Naive B cell (primary cell): ENCODE measurements around the gene MBP. TPM values are rescaled to one million over a fixed set of nuclear protein-coding genes. Genes with fewer than 3 reads are reported as not detected.
A peak's percentile ranks its signal among the peaks of the same experiment; 100 is the strongest.

ENCODE experiments used
- ATAC-seq, 2 donors: fragments of 150-1000 bp; cut with Tn5 transposase; 2 replicates each; pipeline ENCODE4 v1.10.0; 2021; ENCODE audit warnings: low read depth in 2 of 2, mild to moderate bottlenecking in 2 of 2, moderate library complexity in 2 of 2
- DNase-seq: peaks from one replicate; pipeline ENCODE4 v3.0.0; 2022
- H3K27ac Mint-ChIP-seq, 6 donors: one replicate each; pipeline ENCODE4 v1.8.0; 2020 to 2022; ENCODE audit warnings: mild to moderate bottlenecking in 6 of 6, mixed read lengths in 6 of 6, moderate library complexity in 5 of 6, inconsistent platforms in 2 of 6
- H3K27me3 Mint-ChIP-seq, 3 donors: one replicate each; pipeline ENCODE4 v1.8.0; 2021 to 2022; ENCODE audit warnings: mixed read lengths in 3 of 3, mild to moderate bottlenecking in 1 of 3
- H3K36me3 Mint-ChIP-seq, 2 donors: one replicate each; pipeline ENCODE4 v1.8.0; 2020 to 2022; ENCODE audit warnings: mixed read lengths in 2 of 2, inconsistent platforms in 1 of 2, mild to moderate bottlenecking in 1 of 2
- H3K4me1 Mint-ChIP-seq, 3 donors: one replicate each; pipeline ENCODE4 v1.8.0; 2020 to 2022; ENCODE audit warnings: mixed read lengths in 3 of 3, inconsistent platforms in 1 of 3, mild to moderate bottlenecking in 1 of 3, moderate library complexity in 1 of 3
- H3K4me3 Mint-ChIP-seq, 8 donors: one replicate each; pipeline ENCODE4 v1.8.0; 2020 to 2022; ENCODE audit warnings: mild to moderate bottlenecking in 8 of 8, mixed read lengths in 8 of 8, moderate library complexity in 8 of 8, inconsistent platforms in 2 of 8
- H3K9me3 Mint-ChIP-seq, 7 donors: one replicate each; pipeline ENCODE4 v1.8.0; 2020 to 2022; ENCODE audit warnings: mixed read lengths in 7 of 7, mild to moderate bottlenecking in 5 of 7, inconsistent platforms in 2 of 7, moderate library complexity in 1 of 7
- polyA plus RNA-seq, 6 donors: library from polyadenylated mRNA; unstranded; fragments of 300-500 nt; fragmentation: Illumina TruSeq; gene quantifications; one replicate each; pipeline ENCODE4 v1.2.3, GENCODE V29; 2021; ENCODE audit warnings: low read depth in 6 of 6

Gene MBP
- polyA plus RNA-seq, 6 donors from 2014 or later, result 35.4 to 69.2 (median 66.6) TPM

DNA sequence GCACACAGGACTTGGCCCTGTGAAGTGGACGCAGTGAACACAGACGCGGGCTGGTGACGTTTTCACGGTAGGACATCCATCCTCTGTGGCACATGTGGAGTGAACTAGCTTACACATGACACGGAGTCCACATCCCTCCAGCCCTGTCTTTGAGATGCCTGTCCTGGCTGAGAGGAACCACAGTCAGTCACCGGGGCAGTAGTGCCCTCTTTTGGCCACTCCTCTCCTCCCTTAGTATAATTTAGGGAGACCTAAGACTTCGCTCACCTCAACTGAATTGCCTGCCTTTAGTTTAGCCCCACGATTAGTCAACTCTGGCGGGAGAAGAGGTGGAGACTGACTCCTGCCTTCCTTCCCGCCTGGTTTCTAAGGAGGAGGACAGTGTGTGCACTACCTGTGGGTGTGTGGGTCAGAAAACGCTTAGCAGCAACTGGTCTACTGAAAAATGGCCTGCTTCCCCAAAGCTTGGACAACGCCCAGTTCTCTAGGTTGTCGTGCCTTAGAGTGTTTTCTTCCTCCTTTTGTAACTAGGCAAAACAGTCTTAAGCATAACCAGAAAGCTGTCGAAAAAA is 70.6 kb downstream of the MBP start:
- Mint-ChIP-seq H3K4me3 (peak overlapping the region in 7 of 8 donors; percentile 10 to 80 (median 79)), H3K27me3 (no peaks in the 10 kb centered on the region), H3K36me3 (peaks cover 0 to 30% of the 10 kb centered on the region in 2 donors), H3K27ac (peak overlapping the region; percentile 98 to 100 (median 99)), H3K4me1 (peaks cover 49 to 87% (median 67%) of the 10 kb centered on the region in 3 donors), H3K9me3 (peaks cover 0 to 8% (median 0%) of the 10 kb centered on the region in 7 donors)
- peak; percentile 74 for DNase-seq
- ATAC-seq, result peak; percentile 57 to 64

DNA sequence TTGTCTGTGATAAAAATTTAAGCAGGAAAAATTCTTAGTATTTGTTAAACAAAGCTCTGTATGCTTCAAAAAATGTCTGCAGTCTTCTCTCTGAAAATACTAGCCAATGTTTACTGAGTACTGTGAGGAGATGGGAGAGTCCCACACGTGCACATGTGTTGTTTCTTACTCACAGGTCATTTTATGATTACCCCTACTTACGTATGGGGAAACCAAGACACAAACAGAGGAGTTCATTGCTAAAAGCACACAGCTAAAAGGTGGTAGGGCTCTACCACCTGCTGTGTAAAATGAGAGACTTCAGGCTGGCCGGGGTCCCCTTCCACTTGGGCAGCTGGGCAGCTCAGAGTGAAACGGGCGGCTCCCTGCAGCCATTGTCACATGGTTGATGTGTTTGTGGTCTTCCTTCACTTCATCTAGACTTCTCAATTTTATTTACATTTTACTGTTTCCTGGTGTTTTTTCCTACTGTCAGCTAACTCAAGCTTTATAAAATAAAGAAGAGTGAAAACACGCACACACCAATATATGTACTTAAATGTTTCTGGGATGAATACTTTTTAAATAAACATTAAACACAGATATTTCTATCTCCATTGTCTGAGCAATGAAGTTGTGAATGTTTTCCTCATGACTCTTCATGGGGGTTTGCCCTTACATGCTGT is 71.2 kb downstream of the MBP start:
- no peak for ATAC-seq
- Mint-ChIP-seq H3K27me3 (no peaks in the 10 kb centered on the region), H3K4me3 (peak overlapping the region in 6 of 8 donors; percentile 9 to 80 (median 74)), H3K36me3 (peaks cover 0 to 30% of the 10 kb centered on the region in 2 donors), H3K27ac (peak overlapping the region; percentile 98 to 100 (median 99)), H3K4me1 (peaks cover 56 to 88% (median 68%) of the 10 kb centered on the region in 3 donors), H3K9me3 (peaks cover 0 to 8% (median 0%) of the 10 kb centered on the region in 7 donors)
- no peak for DNase-seq

DNA sequence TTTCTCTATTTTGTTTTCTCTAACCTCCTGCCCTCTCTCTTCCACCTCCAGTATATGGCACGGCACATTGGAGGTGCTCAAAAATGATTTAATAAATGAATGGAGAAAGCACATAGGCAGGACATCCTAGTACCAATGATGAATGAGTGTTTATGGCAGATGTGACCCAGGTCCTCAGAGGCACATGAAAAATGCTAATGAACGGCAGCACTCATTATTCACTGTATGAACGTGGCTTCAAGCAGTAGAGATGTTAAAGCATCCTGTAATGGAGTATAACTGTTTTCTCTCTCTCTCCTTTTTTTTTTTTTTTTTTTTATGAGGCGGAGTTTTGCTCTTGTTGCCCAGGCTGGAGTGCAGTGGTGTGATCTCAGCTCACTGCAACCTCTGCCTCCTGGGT is 72.4 kb downstream of the MBP start:
- Mint-ChIP-seq H3K9me3 (peaks cover 0 to 4% (median 0%) of the 10 kb centered on the region in 7 donors), H3K27ac (peak overlapping the region in 4 of 6 donors; percentile 24 to 100 (median 82)), H3K4me1 (peaks cover 60 to 88% (median 73%) of the 10 kb centered on the region in 3 donors), H3K36me3 (peaks cover 0 to 20% of the 10 kb centered on the region in 2 donors), H3K27me3 (no peaks in the 10 kb centered on the region), H3K4me3 (no peak overlapping the region)
- no peak for ATAC-seq
- no peak for DNase-seq

DNA sequence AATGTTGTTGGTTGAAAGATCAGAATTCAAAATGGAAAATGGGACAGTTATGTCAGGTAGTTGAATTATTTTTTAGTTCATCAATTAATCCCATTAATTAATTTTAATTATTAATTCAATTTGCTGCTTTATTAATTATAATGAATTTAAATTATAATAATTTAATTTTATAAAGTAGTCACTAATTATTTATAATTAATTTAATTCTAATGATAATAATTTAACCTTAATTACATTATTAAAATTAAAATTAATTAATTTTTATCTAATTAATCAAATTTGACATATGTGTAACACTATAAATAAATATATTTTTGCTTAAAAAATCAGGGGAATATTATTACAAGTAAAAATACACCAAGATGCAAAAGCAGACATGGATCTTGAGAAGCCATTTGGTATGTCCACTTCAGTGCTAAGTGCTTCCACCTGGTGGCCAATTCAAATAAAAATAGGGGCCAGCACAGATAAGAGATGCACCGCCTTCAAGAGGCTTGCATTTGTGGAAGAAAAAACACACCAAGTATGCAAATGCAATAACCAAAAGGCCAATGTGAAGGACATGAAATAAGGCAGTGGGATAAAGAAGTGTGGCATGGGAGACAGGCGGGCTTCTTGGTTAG is 73.2 kb downstream of the MBP start:
- H3K27me3 Mint-ChIP-seq, result no peaks in the 10 kb centered on the region
- ATAC-seq (no peak), DNase-seq (peak; percentile 40)
- peaks cover 0 to 4% (median 0%) of the 10 kb centered on the region in 7 donors for H3K9me3 Mint-ChIP-seq
- peaks cover 0 to 17% of the 10 kb centered on the region in 2 donors for H3K36me3 Mint-ChIP-seq
- peaks cover 61 to 88% (median 77%) of the 10 kb centered on the region in 3 donors for H3K4me1 Mint-ChIP-seq
- peak overlapping the region in 5 of 6 donors; percentile 67 to 98 (median 76) for H3K27ac Mint-ChIP-seq
- H3K4me3 Mint-ChIP-seq, result peak overlapping the region in 3 of 8 donors; percentile 1 to 23 (median 3)

DNA sequence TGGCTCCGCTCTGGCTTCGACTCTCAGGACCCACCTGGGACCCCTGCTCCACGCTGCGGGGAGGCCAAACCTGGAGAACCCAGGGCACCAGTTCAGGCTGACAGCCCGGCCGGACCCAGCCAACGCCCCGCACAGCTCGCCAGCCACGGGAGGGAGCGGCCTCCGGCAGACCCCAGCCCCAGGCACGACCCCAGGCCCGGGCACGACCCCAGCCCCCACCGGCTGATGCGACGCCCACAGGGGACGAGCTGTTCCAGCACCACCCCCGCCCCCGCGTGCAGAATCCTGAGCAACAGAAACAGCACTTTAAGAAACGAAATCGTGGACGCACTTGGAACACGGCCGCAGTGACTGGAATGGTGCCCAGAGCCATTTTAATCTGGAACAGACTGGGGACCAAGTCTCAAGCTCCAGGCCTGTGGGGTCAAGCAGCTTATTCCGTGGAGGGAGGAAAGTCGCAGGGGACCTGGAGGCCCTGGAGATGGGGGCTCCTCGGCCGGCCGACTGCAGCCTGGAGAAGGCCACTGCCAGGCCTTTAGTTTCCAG is 74.2 kb downstream of the MBP start:
- H3K27ac Mint-ChIP-seq, result no peak overlapping the region
- no peak for ATAC-seq
- no peak overlapping the region for H3K4me3 Mint-ChIP-seq
- no peak for DNase-seq
- peaks cover 67 to 88% (median 77%) of the 10 kb centered on the region in 3 donors for H3K4me1 Mint-ChIP-seq
- H3K27me3 Mint-ChIP-seq, result no peaks in the 10 kb centered on the region
- H3K36me3 Mint-ChIP-seq, result peaks cover 0 to 7% of the 10 kb centered on the region in 2 donors
- peaks cover 0 to 4% (median 0%) of the 10 kb centered on the region in 7 donors for H3K9me3 Mint-ChIP-seq

DNA sequence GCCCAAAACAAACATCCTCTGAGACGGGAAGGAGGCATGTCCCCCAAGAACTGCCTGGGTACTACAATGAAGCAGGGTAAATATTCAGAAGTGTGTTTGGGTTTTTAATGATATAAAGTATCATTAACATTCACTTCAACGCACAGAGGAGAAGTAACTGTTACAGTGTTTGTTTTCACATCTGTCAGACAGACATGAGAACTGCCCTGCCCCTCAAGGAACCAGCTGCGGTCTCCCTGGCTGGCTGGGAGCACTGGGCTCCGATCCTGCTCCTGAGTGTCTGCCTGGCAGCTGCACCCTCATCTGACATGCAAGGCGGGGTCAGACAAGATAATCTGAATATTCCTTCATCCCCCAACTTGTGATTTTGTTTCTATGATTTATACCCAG is 75.6 kb downstream of the MBP start:
- peaks cover 62 to 85% (median 73%) of the 10 kb centered on the region in 3 donors for H3K4me1 Mint-ChIP-seq
- H3K27ac Mint-ChIP-seq, result peak overlapping the region; percentile 93 to 99 (median 98)
- H3K4me3 Mint-ChIP-seq, result peak overlapping the region; percentile 63 to 93 (median 82)
- DNase-seq (no peak), ATAC-seq (no peak)
- no peaks in the 10 kb centered on the region for H3K27me3 Mint-ChIP-seq
- H3K9me3 Mint-ChIP-seq, result no peaks in the 10 kb centered on the region
- H3K36me3 Mint-ChIP-seq, result no peaks in the 10 kb centered on the region

DNA sequence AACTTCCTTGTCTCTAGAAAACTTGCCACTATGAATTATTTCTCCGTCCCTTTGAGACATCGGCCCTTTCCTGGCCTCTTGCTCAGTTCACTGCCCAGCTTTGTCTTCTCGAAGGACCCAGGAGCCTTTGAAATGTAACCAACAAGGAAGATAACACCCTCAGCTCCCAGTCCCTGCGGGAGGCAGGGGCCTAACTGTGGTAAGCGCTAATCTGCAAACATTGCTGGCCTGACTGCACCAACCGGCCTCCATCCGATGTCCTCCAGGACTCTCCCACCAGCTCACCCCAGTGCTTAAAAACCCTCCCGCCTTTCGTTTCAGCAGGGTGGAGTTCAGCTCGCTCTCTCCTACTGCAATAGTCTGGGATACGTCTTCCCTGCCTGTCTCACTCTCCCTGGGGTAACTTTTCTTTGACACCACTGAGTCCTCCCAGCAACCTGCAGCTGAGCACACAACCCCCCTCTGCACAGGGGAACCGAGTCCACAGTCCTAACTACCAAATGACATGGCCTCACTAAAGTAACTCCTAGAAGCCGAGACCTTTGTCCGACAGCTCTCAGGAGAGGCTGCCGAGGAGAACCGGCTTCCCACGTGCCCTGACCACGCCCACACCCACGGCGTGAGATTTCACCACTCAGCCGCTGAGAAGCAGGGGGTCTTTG is 76.1 kb downstream of the MBP start:
- ATAC-seq, result no peak
- H3K4me1 Mint-ChIP-seq, result peaks cover 62 to 83% (median 73%) of the 10 kb centered on the region in 3 donors
- peaks cover 0 to 4% of the 10 kb centered on the region in 2 donors for H3K36me3 Mint-ChIP-seq
- H3K27me3 Mint-ChIP-seq, result no peaks in the 10 kb centered on the region
- peak overlapping the region; percentile 93 to 99 (median 98) for H3K27ac Mint-ChIP-seq
- no peaks in the 10 kb centered on the region for H3K9me3 Mint-ChIP-seq
- no peak for DNase-seq
- peak overlapping the region; percentile 63 to 93 (median 82) for H3K4me3 Mint-ChIP-seq

DNA sequence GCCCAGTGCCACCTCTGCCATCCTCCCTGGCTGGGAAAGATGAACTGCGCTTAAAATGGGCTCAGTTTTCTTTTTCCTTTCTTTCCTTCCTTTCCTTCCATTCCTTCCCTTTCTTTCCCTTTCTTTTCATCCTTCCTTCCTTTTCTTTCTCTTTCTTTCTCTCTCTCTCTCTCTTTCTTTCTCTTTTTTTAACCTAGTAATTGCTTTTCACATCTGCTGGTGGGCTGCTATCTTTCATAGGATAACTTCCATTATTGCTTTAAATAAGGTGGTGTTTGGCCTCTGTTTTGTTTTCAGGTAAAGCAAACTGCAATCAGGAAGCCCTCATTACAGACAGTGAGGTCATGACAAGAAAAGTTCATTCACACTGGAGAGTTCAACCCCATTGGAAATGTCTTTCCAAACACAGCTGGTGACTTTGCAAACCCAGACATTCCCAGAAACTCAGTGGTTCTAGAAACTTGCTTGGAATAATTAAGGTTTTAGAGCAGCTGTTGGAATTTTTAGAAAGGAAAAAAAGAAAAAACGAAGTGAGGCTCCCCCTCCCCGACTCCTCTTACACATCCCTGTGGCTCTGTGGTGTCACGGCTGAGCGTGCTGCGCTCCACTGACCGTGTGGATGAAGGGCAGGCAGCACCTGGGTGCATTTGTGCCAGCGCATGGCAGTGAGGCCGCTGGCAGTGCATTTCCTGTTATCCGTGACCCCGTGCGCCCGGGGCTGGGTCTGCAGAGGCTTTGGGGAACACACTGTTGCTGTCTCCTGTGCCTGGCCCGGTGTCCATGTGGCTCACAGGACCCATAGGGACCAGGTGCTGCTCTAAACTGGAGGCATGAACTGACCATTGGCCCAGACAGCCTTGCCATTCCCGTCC is 76.9 kb downstream of the MBP start:
- DNase-seq, result peak; percentile 60
- no peaks in the 10 kb centered on the region for H3K9me3 Mint-ChIP-seq
- peaks cover 58 to 79% (median 68%) of the 10 kb centered on the region in 3 donors for H3K4me1 Mint-ChIP-seq
- H3K27ac Mint-ChIP-seq, result peak overlapping the region; percentile 93 to 99 (median 98)
- H3K27me3 Mint-ChIP-seq, result no peaks in the 10 kb centered on the region
- peak overlapping the region; percentile 69 to 93 (median 83) for H3K4me3 Mint-ChIP-seq
- H3K36me3 Mint-ChIP-seq, result peaks cover 0 to 7% of the 10 kb centered on the region in 2 donors
- peak; percentile 18 to 32 for ATAC-seq

DNA sequence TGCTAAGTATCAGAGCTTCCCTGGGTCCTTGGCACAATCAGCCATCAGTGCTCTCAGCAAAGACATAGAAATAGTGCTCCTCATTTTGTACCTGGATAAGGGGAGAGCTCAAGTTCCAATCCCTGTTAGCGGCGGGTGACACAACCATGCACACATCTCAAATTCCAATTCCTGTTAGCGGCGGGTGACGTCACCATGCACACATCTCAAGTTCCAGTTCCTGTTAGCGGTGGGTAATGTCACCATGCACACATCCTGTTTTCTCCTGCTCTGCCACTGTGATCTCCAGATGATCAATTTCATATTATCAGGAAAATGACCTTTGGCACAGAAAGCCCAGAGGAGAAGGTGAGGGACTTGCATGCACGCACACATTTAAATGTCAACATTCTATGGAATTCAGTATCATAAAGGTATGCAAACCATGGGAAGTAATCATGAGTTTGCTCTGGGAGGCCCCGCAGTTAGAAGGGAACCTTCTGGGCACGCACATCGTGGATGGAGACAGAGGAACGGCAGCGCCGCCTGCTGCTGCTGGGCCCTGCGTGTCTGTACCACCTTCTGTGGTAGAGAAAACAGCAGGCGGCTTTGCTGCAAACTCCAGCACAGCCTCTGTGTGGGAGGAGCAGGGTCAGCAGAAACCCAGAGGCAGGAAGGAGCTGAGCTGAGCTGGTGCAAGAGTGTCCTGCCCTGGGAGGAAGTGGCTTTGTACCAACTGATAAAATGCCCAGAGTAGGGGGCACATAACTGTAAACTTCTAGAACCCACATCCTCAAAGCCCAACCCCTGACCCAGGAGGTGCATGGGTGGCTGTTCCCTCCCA is 77.8 kb downstream of the MBP start:
- no peaks in the 10 kb centered on the region for H3K27me3 Mint-ChIP-seq
- H3K9me3 Mint-ChIP-seq, result no peaks in the 10 kb centered on the region
- H3K4me3 Mint-ChIP-seq, result peak overlapping the region; percentile 69 to 93 (median 83)
- peaks cover 54 to 70% (median 64%) of the 10 kb centered on the region in 3 donors for H3K4me1 Mint-ChIP-seq
- ATAC-seq (peak; percentile 71 to 77), DNase-seq (peak; percentile 82)
- peak overlapping the region; percentile 87 to 99 (median 98) for H3K27ac Mint-ChIP-seq
- peaks cover 0 to 7% of the 10 kb centered on the region in 2 donors for H3K36me3 Mint-ChIP-seq

DNA sequence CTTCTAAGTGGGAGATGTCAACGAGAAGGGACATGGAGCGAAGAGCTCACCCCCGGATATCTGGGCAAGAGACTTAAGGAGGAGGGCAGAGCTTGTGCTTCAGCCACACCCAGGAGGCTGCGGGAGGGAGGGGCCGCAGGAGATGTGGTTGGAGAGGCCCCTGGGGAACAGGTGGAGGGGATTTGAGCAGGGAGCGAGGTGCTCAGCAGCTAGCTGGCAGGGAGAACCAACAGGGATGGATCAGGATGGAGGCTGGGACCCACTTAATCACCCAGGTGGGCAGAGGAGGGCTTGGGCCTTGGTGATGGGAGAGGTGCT is 78.3 kb downstream of the MBP start:
- Mint-ChIP-seq H3K27me3 (no peaks in the 10 kb centered on the region), H3K36me3 (peaks cover 0 to 7% of the 10 kb centered on the region in 2 donors), H3K4me3 (peak overlapping the region; percentile 69 to 93 (median 83)), H3K27ac (peak overlapping the region; percentile 87 to 99 (median 98)), H3K4me1 (peaks cover 51 to 67% (median 60%) of the 10 kb centered on the region in 3 donors), H3K9me3 (no peaks in the 10 kb centered on the region)
- DNase-seq, result no peak
- ATAC-seq, result no peak

DNA sequence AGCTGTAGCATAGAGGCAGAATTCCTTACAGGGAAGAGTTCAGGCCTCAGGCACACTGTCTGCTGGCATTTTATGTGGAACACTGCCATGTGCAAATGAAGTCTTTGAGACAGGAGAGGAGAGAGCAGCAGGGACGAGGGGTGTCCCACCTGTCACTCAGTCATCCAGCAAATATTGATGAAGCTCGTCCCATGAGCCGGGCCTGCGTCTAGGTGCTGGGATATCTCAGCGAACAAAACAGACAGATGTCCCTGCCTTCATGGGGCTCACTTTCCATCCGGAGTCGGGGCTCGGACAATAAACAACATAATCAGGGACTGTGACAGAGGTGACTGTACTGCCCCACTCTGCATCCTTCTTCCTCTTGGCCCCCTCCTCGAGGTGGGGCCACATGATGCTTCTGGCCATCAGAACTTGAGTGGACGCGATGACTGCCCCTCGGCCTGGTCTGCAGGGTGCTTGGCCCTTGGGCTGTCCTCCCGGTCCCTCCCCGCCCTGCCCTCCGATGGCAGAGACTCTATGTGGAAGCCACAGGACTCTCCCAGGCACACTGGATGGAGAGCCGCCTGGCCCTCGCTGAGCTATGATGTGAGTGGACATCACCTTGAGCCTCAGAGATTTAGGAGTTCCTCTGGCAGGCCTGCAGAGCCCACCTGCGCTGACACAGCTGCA is 78.8 kb downstream of the MBP start:
- ATAC-seq, result no peak
- H3K4me1 Mint-ChIP-seq, result peaks cover 51 to 63% (median 60%) of the 10 kb centered on the region in 3 donors

More for the DNA sequence above, 78.8 kb downstream of the MBP start:
- peaks cover 0 to 7% of the 10 kb centered on the region in 2 donors for H3K36me3 Mint-ChIP-seq
- H3K27ac Mint-ChIP-seq, result peak overlapping the region; percentile 87 to 99 (median 98)
- no peak for DNase-seq
- no peaks in the 10 kb centered on the region for H3K27me3 Mint-ChIP-seq
- H3K4me3 Mint-ChIP-seq, result peak overlapping the region; percentile 69 to 93 (median 83)
- H3K9me3 Mint-ChIP-seq, result no peaks in the 10 kb centered on the region
